ENCODE measurements around the gene ZNF606. TPM values are rescaled to one million over a fixed set of nuclear protein-coding genes. Genes with fewer than 3 reads are reported as not detected.

Gene ZNF606
- total RNA-seq, 1 experiment from 2014 or later: 16.7 TPM

DNA sequence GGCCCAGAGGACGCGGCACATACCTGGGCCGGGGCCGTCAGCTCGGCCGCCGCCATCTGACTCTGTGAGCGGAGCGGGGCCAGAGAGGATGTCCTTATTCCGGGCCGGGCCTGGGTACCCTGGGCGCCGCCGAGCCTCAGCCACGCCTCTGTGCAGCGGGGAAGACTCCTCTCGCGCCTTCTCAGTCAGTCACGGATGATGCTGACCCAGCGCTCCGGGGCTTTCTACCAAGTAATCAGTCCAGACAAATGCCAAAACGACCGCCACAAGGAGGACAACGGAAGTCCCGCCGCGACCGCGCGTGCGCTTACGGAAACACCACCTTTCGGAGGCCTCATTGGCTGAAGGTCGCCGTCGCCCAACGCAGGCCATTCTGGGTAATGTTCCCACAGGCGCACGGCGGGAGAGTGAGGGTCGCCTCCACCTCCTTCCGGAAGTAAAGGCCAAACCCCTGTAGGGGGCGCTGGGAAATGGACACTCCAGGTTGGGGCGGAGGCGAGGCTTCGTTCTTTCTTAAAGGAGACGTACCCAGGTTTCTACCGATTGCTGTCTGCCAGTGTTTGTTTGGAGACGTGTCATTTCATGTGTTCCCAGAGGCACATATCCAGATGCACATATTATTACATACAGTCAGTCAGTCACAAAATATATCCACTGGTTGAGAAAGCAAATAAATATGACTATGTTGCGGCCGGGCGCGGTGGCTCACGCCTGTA is 55.0 kb downstream of the ZNF606 start, which contains the start of gene ZNF256:
Gene ZNF256 (minus strand): TSS at position 288 of the 716 bp plus-strand sequence. CDS start 232 bp downstream, at position 56.
- BruUV-seq (replicated peaks): no TSS peak
- Histone ChIP-seq H3K4me3 (ENCODE audit: low read depth, low read length, poor library complexity, severe bottlenecking) (peak within 1 kb of the TSS; percentile 72), H3K27me3 (replicated peaks; ENCODE audit: insufficient read depth, low read depth, low read length, poor library complexity) (no peaks in the 10 kb centered on the region), H3K36me3 (ENCODE audit: insufficient read depth, low read length, poor library complexity, severe bottlenecking) (peaks cover 15% of the 10 kb centered on the region), H3K9me3 (ENCODE audit: low read depth, low read length, poor library complexity, severe bottlenecking) (peaks cover 36% of the 10 kb centered on the region), H3K27ac (ENCODE audit: low read depth, low read length, poor library complexity, severe bottlenecking) (peak within 1 kb of the TSS; percentile 66), H3K4me1 (ENCODE audit: insufficient read depth, low read length, poor library complexity, severe bottlenecking) (no peaks in the 10 kb centered on the region)
- peak; percentile 97 for DNase-seq (ENCODE audit: low spot score)
- POLR2A ChIA-PET (ENCODE audit: low non-redundant PET): no interaction called here
- intact Hi-C loops (cut with micrococcal nuclease; ENCODE audit: unreplicated experiment): no loop called here
- CTCF ChIA-PET: no interaction called here
- TF ChIP-seq, protein P1, sequence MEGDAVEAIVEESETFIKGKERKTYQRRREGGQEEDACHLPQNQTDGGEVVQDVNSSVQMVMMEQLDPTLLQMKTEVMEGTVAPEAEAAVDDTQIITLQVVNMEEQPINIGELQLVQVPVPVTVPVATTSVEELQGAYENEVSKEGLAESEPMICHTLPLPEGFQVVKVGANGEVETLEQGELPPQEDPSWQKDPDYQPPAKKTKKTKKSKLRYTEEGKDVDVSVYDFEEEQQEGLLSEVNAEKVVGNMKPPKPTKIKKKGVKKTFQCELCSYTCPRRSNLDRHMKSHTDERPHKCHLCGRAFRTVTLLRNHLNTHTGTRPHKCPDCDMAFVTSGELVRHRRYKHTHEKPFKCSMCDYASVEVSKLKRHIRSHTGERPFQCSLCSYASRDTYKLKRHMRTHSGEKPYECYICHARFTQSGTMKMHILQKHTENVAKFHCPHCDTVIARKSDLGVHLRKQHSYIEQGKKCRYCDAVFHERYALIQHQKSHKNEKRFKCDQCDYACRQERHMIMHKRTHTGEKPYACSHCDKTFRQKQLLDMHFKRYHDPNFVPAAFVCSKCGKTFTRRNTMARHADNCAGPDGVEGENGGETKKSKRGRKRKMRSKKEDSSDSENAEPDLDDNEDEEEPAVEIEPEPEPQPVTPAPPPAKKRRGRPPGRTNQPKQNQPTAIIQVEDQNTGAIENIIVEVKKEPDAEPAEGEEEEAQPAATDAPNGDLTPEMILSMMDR (conservative IDR thresholded peaks at IDR 0.05; ENCODE audit: low read depth, low read length): peak; percentile 72
- TF ChIP-seq EZH2 (IDR thresholded peaks at IDR 0.05; ENCODE audit: borderline replicate concordance, low read depth, low read length, poor library complexity, severe bottlenecking): no peak

DNA sequence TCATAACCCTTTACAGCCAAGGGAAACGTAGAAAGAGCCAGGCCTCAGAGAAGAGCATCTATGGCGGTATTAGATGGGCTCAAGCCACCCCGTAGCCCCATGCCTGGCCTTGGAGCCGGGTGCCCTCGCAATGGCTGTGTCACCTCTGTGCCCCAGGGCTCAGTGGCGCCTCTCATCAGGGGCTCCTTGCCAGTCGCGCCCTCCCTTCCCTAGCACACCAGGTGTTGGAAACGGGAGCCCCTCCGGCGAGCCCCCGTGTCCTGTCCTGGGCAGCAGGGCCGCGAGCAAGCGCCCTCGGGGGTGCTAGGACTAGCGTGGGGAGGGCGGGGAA is 55.6 kb downstream of the ZNF606 start:
- intact Hi-C loops (cut with micrococcal nuclease; ENCODE audit: unreplicated experiment): no loop called here
- H3K27me3 ChIP-seq (replicated peaks; ENCODE audit: insufficient read depth, low read depth, low read length, poor library complexity): no peaks in the 10 kb centered on the region
- H3K4me1 ChIP-seq (ENCODE audit: insufficient read depth, low read length, poor library complexity, severe bottlenecking): no peaks in the 10 kb centered on the region
- no peak for DNase-seq (ENCODE audit: low spot score)
- ChIA-PET CTCF (no interaction called here), POLR2A (ENCODE audit: low non-redundant PET) (no interaction called here)
- H3K36me3 ChIP-seq (ENCODE audit: insufficient read depth, low read length, poor library complexity, severe bottlenecking): peaks cover 20% of the 10 kb centered on the region
- TF ChIP-seq, protein P1 (conservative IDR thresholded peaks at IDR 0.05; ENCODE audit: low read depth, low read length): no peak
- TF ChIP-seq EZH2 (IDR thresholded peaks at IDR 0.05; ENCODE audit: borderline replicate concordance, low read depth, low read length, poor library complexity, severe bottlenecking): no peak
- H3K4me3 ChIP-seq (ENCODE audit: low read depth, low read length, poor library complexity, severe bottlenecking): peak overlapping the region; percentile 72
- peaks cover 42% of the 10 kb centered on the region for H3K9me3 ChIP-seq (ENCODE audit: low read depth, low read length, poor library complexity, severe bottlenecking)
- peak overlapping the region; percentile 66 for H3K27ac ChIP-seq (ENCODE audit: low read depth, low read length, poor library complexity, severe bottlenecking)
- BruUV-seq (replicated peaks): no TSS peak

DNA sequence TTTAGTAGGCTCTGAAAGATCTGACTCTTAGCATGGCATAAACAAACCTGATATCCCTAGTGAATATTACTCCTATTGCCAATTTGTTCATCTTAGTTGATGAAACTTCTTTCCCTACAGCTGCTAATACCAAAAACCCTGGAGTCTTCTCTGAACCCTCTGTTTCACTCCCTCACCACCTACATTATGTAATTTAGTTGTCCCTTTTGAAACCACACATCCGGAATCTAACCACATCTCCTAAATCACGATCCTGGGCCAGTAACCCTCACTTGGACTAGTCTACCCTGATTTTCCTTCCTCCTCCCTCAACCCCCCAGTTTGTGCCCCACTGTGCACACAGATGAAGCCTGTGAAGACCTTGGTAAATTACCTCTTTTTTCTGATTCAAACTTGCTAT is 56.3 kb downstream of the ZNF606 start:
- DNase-seq (ENCODE audit: low spot score): no peak
- CTCF ChIA-PET: no interaction called here
- Histone ChIP-seq H3K4me3 (ENCODE audit: low read depth, low read length, poor library complexity, severe bottlenecking) (peak overlapping the region; percentile 72), H3K36me3 (ENCODE audit: insufficient read depth, low read length, poor library complexity, severe bottlenecking) (peaks cover 27% of the 10 kb centered on the region), H3K27ac (ENCODE audit: low read depth, low read length, poor library complexity, severe bottlenecking) (peak overlapping the region; percentile 66), H3K4me1 (ENCODE audit: insufficient read depth, low read length, poor library complexity, severe bottlenecking) (no peaks in the 10 kb centered on the region), H3K9me3 (ENCODE audit: low read depth, low read length, poor library complexity, severe bottlenecking) (peaks cover 49% of the 10 kb centered on the region), H3K27me3 (replicated peaks; ENCODE audit: insufficient read depth, low read depth, low read length, poor library complexity) (no peaks in the 10 kb centered on the region)
- no peak for TF ChIP-seq EZH2 (IDR thresholded peaks at IDR 0.05; ENCODE audit: borderline replicate concordance, low read depth, low read length, poor library complexity, severe bottlenecking)
- TF ChIP-seq, protein P1 (conservative IDR thresholded peaks at IDR 0.05; ENCODE audit: low read depth, low read length): no peak
- intact Hi-C loops (cut with micrococcal nuclease; ENCODE audit: unreplicated experiment): no loop called here
- POLR2A ChIA-PET (ENCODE audit: low non-redundant PET): no interaction called here
- no TSS peak for BruUV-seq (replicated peaks)
